Breast epithelium (tissue), 4 donors: ENCODE results near the gene MBNL3. TPM values are rescaled to one million over a fixed set of nuclear protein-coding genes. Genes with fewer than 3 reads are reported as not detected.

Experiments
- DNase-seq, 2 donors: peaks; one replicate each; pipeline ENCODE4 v3.0.0-alpha.2; 2019; ENCODE audit warnings: low spot score in 2 of 2
- H3K27ac ChIP-seq, 2 donors: fragments of 200-600 bp; sonication (generic) in 1 of 2; one replicate each; pipeline ENCODE4 v1.5.1; 2016 to 2019; ENCODE audit warnings: mild to moderate bottlenecking in 1 of 2
- H3K27me3 ChIP-seq, 2 donors: fragments of 200-600 bp; sonication (generic) in 1 of 2; one replicate each; pipeline versions ENCODE4 v1.5.1 to v1.6.0; 2017 to 2019; ENCODE audit warnings: control low read depth in 1 of 2, mild to moderate bottlenecking in 1 of 2
- H3K36me3 ChIP-seq: fragments of 200-600 bp; one replicate; pipeline ENCODE4 v1.5.1; 2019
- H3K4me1 ChIP-seq, 2 donors: fragments of 200-600 bp; sonication (generic); one replicate each; pipeline ENCODE4 v1.5.1; 2016 to 2019; ENCODE audit warnings: control low read depth in 1 of 2
- H3K4me3 ChIP-seq, 3 donors: fragments of 200-600 bp; sonication (generic); 1 replicate in 2 of 3; 2 replicates in 1 of 3; pipeline ENCODE4 v1.5.1; 2016 to 2019; ENCODE audit warnings: mild to moderate bottlenecking in 3 of 3, moderate library complexity in 2 of 3
- H3K9me3 ChIP-seq, 2 donors: fragments of 200-600 bp; sonication (generic) in 1 of 2; one replicate each; pipeline ENCODE4 v1.5.1; 2016 to 2019; ENCODE audit warnings: control low read depth in 1 of 2
- CTCF ChIP-seq, 3 donors: fragments of 450-650 bp; IDR thresholded peaks; one replicate each; pipeline ENCODE4 v1.5.1; 2016 to 2017; ENCODE audit warnings: antibody characterized with exemption in 3 of 3, mild to moderate bottlenecking in 3 of 3, moderate library complexity in 3 of 3
- POLR2A ChIP-seq: fragments of 450-650 bp; IDR thresholded peaks from one replicate; pipeline ENCODE4 v1.6.1; 2016; ENCODE audit warnings: antibody characterized with exemption, mild to moderate bottlenecking, moderate library complexity
- POLR2AphosphoS5 ChIP-seq, 3 donors: sonication (generic); formaldehyde crosslinking; IDR thresholded peaks; one replicate each; pipeline ENCODE4 v1.6.1; 2017; ENCODE audit warnings: antibody characterized with exemption in 3 of 3
- intact Hi-C: fragments of 100-400 bp; cut with DNase I; formaldehyde crosslinking; loops from one replicate; pipeline ENCODE4 v1.15.1; 2023; ENCODE audit warnings: low total_unique reads
- total RNA-seq, 3 donors: library from RNA; depleted of rRNA; stranded (reverse); fragments of >200 nt; gene quantifications; one replicate each; pipeline ENCODE4 v1.1.0, GENCODE V29; 2016

The MBNL3 gene
- total RNA-seq, 3 donors from 2014 or later: 7.5 to 42.6 (median 26.3) TPM

- Histone ChIP-seq H3K9me3 (no peaks in the 10 kb centered on the region), H3K36me3 (no peaks in the 10 kb centered on the region), H3K4me3 (no peak overlapping the region), H3K4me1 (no peaks in the 10 kb centered on the region), H3K27me3 (peaks cover 0 to 38% of the 10 kb centered on the region in 2 donors), H3K27ac (no peak overlapping the region)
- intact Hi-C loops: no loop called here
- TF ChIP-seq POLR2AphosphoS5 (IDR thresholded peaks at IDR 0.05): no peak
- TF ChIP-seq POLR2A: no peak
- no peak for TF ChIP-seq CTCF (IDR thresholded peaks at IDR 0.05)
- no peak for DNase-seq
Measured at GRCh38 chrX:132411310-132411977, 77.4 kb downstream of the MBNL3 start.

GRCh38 chrX:132409780-132410556, 78.9 kb downstream of the MBNL3 start:
- no peaks in the 10 kb centered on the region for H3K9me3 ChIP-seq
- no peak overlapping the region for H3K4me3 ChIP-seq
- intact Hi-C loops: no loop called here
- peaks cover 0 to 47% of the 10 kb centered on the region in 2 donors for H3K27me3 ChIP-seq
- TF ChIP-seq POLR2AphosphoS5 (IDR thresholded peaks at IDR 0.05) (no peak), CTCF (IDR thresholded peaks at IDR 0.05) (no peak), POLR2A (no peak)
- H3K4me1 ChIP-seq: no peaks in the 10 kb centered on the region
- no peaks in the 10 kb centered on the region for H3K36me3 ChIP-seq
- no peak for DNase-seq
- H3K27ac ChIP-seq: no peak overlapping the region

GRCh38 chrX:132407691-132408090, 81.1 kb downstream of the MBNL3 start:
- no peak for TF ChIP-seq POLR2AphosphoS5 (IDR thresholded peaks at IDR 0.05)
- TF ChIP-seq POLR2A: no peak
- TF ChIP-seq CTCF (IDR thresholded peaks at IDR 0.05): no peak
- DNase-seq: no peak
- no peaks in the 10 kb centered on the region for H3K36me3 ChIP-seq
- H3K27ac ChIP-seq: no peak overlapping the region
- intact Hi-C loops: no loop called here
- H3K4me1 ChIP-seq: no peaks in the 10 kb centered on the region
- no peaks in the 10 kb centered on the region for H3K9me3 ChIP-seq
- H3K4me3 ChIP-seq: no peak overlapping the region
- peaks cover 0 to 48% of the 10 kb centered on the region in 2 donors for H3K27me3 ChIP-seq

GRCh38 chrX:132406106-132406505, 82.7 kb downstream of the MBNL3 start:
- H3K27ac ChIP-seq: no peak overlapping the region
- no peak for DNase-seq
- H3K9me3 ChIP-seq: no peaks in the 10 kb centered on the region
- TF ChIP-seq POLR2A (no peak), CTCF (IDR thresholded peaks at IDR 0.05) (no peak), POLR2AphosphoS5 (IDR thresholded peaks at IDR 0.05) (no peak)
- intact Hi-C loops: no loop called here
- H3K4me1 ChIP-seq: no peaks in the 10 kb centered on the region
- no peak overlapping the region for H3K4me3 ChIP-seq
- no peaks in the 10 kb centered on the region for H3K36me3 ChIP-seq
- peaks cover 0 to 35% of the 10 kb centered on the region in 2 donors for H3K27me3 ChIP-seq

- no peaks in the 10 kb centered on the region for H3K4me1 ChIP-seq
- intact Hi-C loops: no loop called here
- DNase-seq: no peak
- no peaks in the 10 kb centered on the region for H3K9me3 ChIP-seq
- no peak for TF ChIP-seq CTCF (IDR thresholded peaks at IDR 0.05)
- TF ChIP-seq POLR2A: no peak
- no peak for TF ChIP-seq POLR2AphosphoS5 (IDR thresholded peaks at IDR 0.05)
- H3K27ac ChIP-seq: no peak overlapping the region
- no peaks in the 10 kb centered on the region for H3K36me3 ChIP-seq
- no peak overlapping the region for H3K4me3 ChIP-seq
- peaks cover 0 to 34% of the 10 kb centered on the region in 2 donors for H3K27me3 ChIP-seq
Measured at GRCh38 chrX:132404266-132404665, 84.6 kb downstream of the MBNL3 start.
